LNCaP clone FGC (cell line): ENCODE results near the gene RCCD1.

Experiments
- DNase-seq: peaks from one replicate; pipeline ENCODE4 v3.0.0-alpha.2; 2011; ENCODE audit warnings: low read depth
- H3K4me3 ChIP-seq: 2 replicates; pipeline ENCODE4 v1.5.1; 2011; ENCODE audit warnings: mild to moderate bottlenecking, low read depth, low read length, control low read depth
- CTCF ChIP-seq: IDR thresholded peaks from 2 replicates; pipeline ENCODE4 v1.5.1; 2012; ENCODE audit warnings: mild to moderate bottlenecking; ENCODE audit not compliant: control insufficient read depth, insufficient read depth; ENCODE audit errors: extremely low read depth

The RCCD1 gene

GRCh38 chr15:90953947-90954711 lies 555 bp upstream of the RCCD1 start:
- TF ChIP-seq CTCF: no peak
- DNase-seq: no peak
- peak overlapping the region; percentile 68 for H3K4me3 ChIP-seq

- DNase-seq: no peak
- peak overlapping the region; percentile 68 for H3K4me3 ChIP-seq
- no peak for TF ChIP-seq CTCF
Observed at GRCh38 chr15:90955624-90956273, 1.1 kb downstream of the RCCD1 start.

- H3K4me3 ChIP-seq: peak overlapping the region; percentile 68
- peak; percentile 88 for TF ChIP-seq CTCF
- DNase-seq: no peak
Observed at GRCh38 chr15:90956274-90957030, 1.8 kb downstream of the RCCD1 start.

- no peak for DNase-seq
- H3K4me3 ChIP-seq: peak overlapping the region; percentile 68
- no peak for TF ChIP-seq CTCF
Observed at GRCh38 chr15:90957031-90957790, 2.5 kb downstream of the RCCD1 start.

GRCh38 chr15:90957791-90958190 lies 3.1 kb downstream of the RCCD1 start:
- H3K4me3 ChIP-seq: peak overlapping the region; percentile 68
- no peak for TF ChIP-seq CTCF
- no peak for DNase-seq

- no peak for DNase-seq
- H3K4me3 ChIP-seq: no peak overlapping the region
- no peak for TF ChIP-seq CTCF
Observed at GRCh38 chr15:90959028-90959595, 4.4 kb downstream of the RCCD1 start.
